K562 treated with DMSO at 1 percent for 12 hours (cell line): ENCODE measurements around the gene MAGEB6B. TPM values are rescaled to one million over a fixed set of nuclear protein-coding genes. Genes with fewer than 3 reads are reported as not detected.

Source experiments
- total RNA-seq: library from RNA; unstranded; fragments of 300-600 nt; gene quantifications from 2 replicates; pipeline ENCODE4 v1.2.3, GENCODE V29; 2022; ENCODE audit not compliant: insufficient read depth

MAGEB6B gene, protein sequence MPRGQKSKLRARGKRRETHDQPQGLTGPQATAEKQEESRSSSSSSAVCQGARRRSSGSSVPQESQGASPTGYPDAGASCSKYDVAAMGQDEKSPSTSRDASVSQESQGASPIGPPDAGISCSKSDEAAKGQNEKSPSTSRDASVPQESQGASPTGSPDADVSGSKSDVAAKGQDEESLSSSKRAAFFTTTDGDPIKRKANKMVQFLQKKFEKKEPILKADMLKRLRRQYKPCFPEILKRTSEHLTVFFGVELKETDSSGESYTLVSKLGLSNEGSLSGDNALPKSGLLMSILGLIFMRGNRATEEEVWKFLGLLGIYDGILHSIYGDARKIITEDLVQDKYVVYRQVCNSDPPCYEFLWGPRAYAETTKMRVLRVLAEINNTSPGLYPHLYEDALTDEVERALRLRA
- total RNA-seq: not detected in 2 replicates

DNA sequence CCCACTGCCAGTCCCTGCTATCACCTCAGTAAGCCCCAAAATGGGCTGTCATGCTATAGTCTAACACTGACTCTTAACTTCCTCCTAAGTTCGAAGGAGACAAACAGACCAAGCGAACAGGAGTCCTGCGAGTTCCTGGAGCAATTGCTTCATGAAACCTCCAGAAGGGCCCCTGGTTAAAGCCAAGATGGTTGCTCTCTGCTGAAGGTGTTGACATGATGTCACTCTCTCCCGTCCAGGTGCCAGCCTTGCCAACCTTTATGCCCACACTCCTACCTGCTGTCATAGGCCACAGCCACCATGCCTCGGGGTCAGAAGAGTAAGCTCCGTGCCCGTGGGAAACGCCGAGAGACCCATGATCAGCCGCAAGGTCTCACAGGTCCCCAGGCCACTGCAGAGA, at the start of gene MAGEB6B:
MAGEB6B (plus strand) TSS at position 301 of the 400 bp plus-strand sequence; CDS start at position 301, 0 bp downstream.

DNA sequence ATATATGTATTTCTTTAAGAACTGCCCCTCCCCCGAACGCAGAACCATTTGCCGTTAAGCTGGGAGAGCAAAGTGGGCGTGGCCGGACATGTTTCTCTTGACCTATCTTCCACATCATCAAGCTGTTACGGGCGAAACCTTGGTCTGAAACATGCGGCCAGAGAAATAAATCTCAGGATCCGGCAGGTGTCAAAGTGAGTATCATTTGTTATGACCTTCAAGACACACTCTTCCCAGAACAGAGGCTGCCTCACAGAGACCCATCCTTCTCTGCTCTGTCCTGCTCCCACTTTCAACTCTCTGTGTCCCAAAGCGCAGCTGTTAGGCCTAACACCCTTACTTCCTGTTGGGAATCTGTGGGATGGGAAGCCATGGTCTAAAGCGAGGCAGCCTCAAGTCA, 22.1 kb upstream of the MAGEB6B start, which contains the start of gene MAGEB18:
MAGEB18 (plus strand) TSS at position 70 of the 400 bp plus-strand sequence. CDS start 643 bp downstream, outside the sequence.

DNA sequence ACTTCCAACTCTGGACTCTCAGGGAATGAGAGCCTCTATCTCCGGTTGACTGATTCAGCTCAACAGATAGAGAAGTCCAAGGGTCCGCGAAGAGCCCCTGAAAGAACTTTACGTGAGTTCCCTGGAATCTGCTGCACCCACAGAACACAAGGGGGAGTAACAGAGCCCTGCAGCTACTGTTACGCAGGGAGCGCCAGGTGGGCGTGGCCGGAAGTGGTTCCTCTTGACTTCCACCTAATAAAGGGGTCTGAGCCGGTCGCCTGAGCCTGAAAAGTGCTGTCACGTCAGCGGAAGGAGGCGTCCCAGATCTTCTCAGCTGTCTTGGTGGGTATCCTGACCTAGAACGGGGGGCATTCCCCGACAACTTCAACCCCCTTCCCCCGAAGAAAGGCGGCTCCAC, 31.8 kb downstream of the MAGEB6B start, which contains the start of gene MAGEB6:
MAGEB6 (plus strand) TSS at position 237 of the 400 bp plus-strand sequence. CDS start 1,407 bp downstream, outside the sequence.

Other genes with a start within 250 kb of the MAGEB6B start
- not detected in 2 replicates for gene MAGEB18, start 22.3 kb upstream of the MAGEB6B start, total RNA-seq
- gene MAGEB6, start 31.8 kb downstream of the MAGEB6B start, total RNA-seq: 0.44 TPM in 1 of 2 replicates, not detected in the other
- gene MAGEB5, start 55.6 kb downstream of the MAGEB6B start, total RNA-seq: not detected in 2 replicates